Panc1 (cell line): Measurements from ENCODE around the gene MAPRE2. TPM values are rescaled to one million over a fixed set of nuclear protein-coding genes. Genes with fewer than 3 reads are reported as not detected.

Experiments used
- ATAC-seq: fragments of 200-7000 bp; cut with Tn5 transposase; 2 replicates; pipeline ENCODE4 v1.9.1; 2020; ENCODE audit warnings: mild to moderate bottlenecking, moderate library complexity
- BruUV-seq: library from RNA; stranded (reverse); fragments of 400-500 nt; replicated peaks from 2 replicates; lab custom pipeline; 2021; lab: Mats Ljungman, UMichigan
- CTCF ChIA-PET: fragments of 300-600 bp; sonication (Branson Sonifier 250); formaldehyde crosslinking; loops from one replicate; lab custom pipeline; 2022; ENCODE audit warnings: antibody characterized with exemption; lab: Charles Lee
- POLR2A ChIA-PET: fragments of 300-600 bp; sonication (Branson Sonifier 250); formaldehyde crosslinking; loops from one replicate; lab custom pipeline; 2022; ENCODE audit warnings: antibody characterized with exemption; lab: Charles Lee
- DNase-seq: peaks from one replicate; pipeline ENCODE4 v3.0.0-alpha.2; 2010; ENCODE audit warnings: low read depth, low spot score
- H3K27ac ChIP-seq: 2 replicates; pipeline ENCODE4 v1.5.1; 2011; ENCODE audit warnings: mild to moderate bottlenecking, low read length, inconsistent platforms
- H3K27me3 ChIP-seq: fragments of 200-500 bp; sonication (Bioruptor generic); 2 replicates; pipeline ENCODE4 v1.6.0; 2014; ENCODE audit warnings: low read length, inconsistent platforms; ENCODE audit not compliant: control insufficient read depth, insufficient read depth
- H3K36me3 ChIP-seq: fragments of 200-500 bp; sonication (Bioruptor generic); 2 replicates; pipeline ENCODE4 v1.5.1; 2014; ENCODE audit warnings: inconsistent platforms, mild to moderate bottlenecking, low read length, moderate library complexity; ENCODE audit not compliant: control insufficient read depth, insufficient read depth
- H3K4me1 ChIP-seq: 2 replicates; pipeline ENCODE4 v1.5.1; 2011; ENCODE audit warnings: inconsistent platforms, mild to moderate bottlenecking, low read length, moderate library complexity; ENCODE audit not compliant: control insufficient read depth, insufficient read depth
- H3K4me3 ChIP-seq, 2 experiments: 2 replicates each; pipeline ENCODE4 v1.5.1; 2011 to 2012; ENCODE audit warnings: low read depth in 2 of 2, low read length in 2 of 2, mild to moderate bottlenecking in 2 of 2, inconsistent platforms in 1 of 2, moderate library complexity in 1 of 2
- H3K9me3 ChIP-seq: fragments of 200-500 bp; sonication (Bioruptor generic); 2 replicates; pipeline ENCODE4 v1.5.1; 2014; ENCODE audit warnings: low read depth, mild to moderate bottlenecking, inconsistent platforms, low read length, moderate library complexity; ENCODE audit not compliant: control insufficient read depth, insufficient read depth
- POLR2AphosphoS5 ChIP-seq: IDR thresholded peaks from 2 replicates; pipeline ENCODE4 v1.6.1; 2012; ENCODE audit warnings: mild to moderate bottlenecking, low read depth, low read length, moderate library complexity
- SIN3A ChIP-seq: IDR thresholded peaks from 2 replicates; pipeline ENCODE4 v1.6.1; 2012; ENCODE audit warnings: low read depth, mild to moderate bottlenecking, low read length, moderate library complexity, borderline replicate concordance; ENCODE audit not compliant: insufficient read depth
- TCF7L2 ChIP-seq: IDR thresholded peaks from 2 replicates; pipeline ENCODE4 v1.6.1; 2011; ENCODE audit warnings: mild to moderate bottlenecking, low read depth, low read length, inconsistent platforms
- in situ Hi-C: cut with HindIII; loops from 2 replicates; pipeline ENCODE4 v1.10.0; 2016; ENCODE audit warnings: low sequenced_read_pairs, low pct_unique_long_range_greater_than_20kb
- intact Hi-C: fragments of 100-400 bp; cut with micrococcal nuclease; formaldehyde crosslinking; loops from one replicate; pipeline ENCODE4 v1.10.0; 2022; ENCODE audit not compliant: unreplicated experiment
- total RNA-seq: library from RNA; stranded (reverse); gene quantifications from one replicate; pipeline ENCODE4 v1.2.1, GENCODE V29; 2021; ENCODE audit not compliant: unreplicated experiment
- TF ChIP-seq, protein P1 (sequence below), 2 experiments: IDR thresholded peaks; 2 replicates each; pipeline ENCODE4 v1.6.1; 2011 to 2012; ENCODE audit warnings: low read depth in 2 of 2, control low read depth in 1 of 2, low read length in 1 of 2, mild to moderate bottlenecking in 1 of 2, moderate library complexity in 1 of 2; ENCODE audit not compliant: insufficient read depth in 1 of 2
- TF ChIP-seq, protein P2 (sequence below): fragments of 450-650 bp; IDR thresholded peaks from 2 replicates; pipeline ENCODE4 v1.5.1; 2017; ENCODE audit warnings: mild to moderate bottlenecking

Gene MAPRE2
- total RNA-seq, 1 experiment from 2014 or later: 14.1 TPM

DNA sequence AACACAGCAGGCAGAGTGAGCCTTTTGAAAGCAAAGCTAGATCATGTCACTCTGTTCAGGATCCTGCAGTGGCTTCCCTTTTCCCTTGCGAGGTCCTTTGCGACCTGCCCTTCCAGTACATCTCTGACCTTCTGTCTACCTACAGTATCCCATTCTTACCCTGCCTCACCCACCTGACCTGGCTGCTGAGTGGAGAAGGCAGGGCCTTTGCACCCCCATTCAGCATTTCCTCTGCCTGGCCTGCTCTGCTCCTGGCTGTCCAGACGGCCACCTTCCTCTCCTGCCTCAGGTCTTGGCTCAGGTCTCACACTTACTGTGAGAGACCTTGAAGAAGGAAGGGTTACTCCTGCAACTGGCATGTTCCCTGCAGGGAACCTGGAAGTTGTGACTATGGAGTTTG lies 77.4 kb downstream of the MAPRE2 start:
- BruUV-seq: no TSS peak
- ATAC-seq (no peak), DNase-seq (no peak)
- Histone ChIP-seq H3K27ac (no peak overlapping the region), H3K36me3 (no peaks in the 10 kb centered on the region), H3K4me3 (no peak overlapping the region), H3K4me1 (no peaks in the 10 kb centered on the region), H3K27me3 (no peaks in the 10 kb centered on the region), H3K9me3 (no peaks in the 10 kb centered on the region)
- in situ Hi-C loops: no loop called here
- intact Hi-C loops: no loop called here
- TF ChIP-seq TCF7L2 (no peak), SIN3A (no peak), POLR2AphosphoS5 (no peak)
- ChIA-PET CTCF (no interaction called here), POLR2A (no interaction called here)

DNA sequence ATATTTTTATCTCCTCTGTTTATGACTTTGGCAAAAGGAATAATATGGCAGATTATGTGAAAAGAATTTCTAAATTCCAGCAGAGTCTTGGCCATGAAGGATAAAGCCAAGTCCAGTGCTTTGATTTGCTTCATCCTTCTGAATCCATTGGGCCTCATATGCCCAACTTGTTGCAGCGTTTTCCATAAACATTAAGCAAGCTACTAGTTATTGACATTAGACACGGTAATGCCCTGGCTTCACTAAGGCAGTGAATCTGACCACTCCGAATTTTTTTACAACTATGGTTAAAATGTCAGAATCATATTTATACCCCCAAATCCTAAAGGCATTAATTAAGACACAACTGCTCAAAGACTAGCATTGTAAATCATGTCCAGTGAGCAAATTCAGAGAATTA lies 79.8 kb downstream of the MAPRE2 start:
- in situ Hi-C loops: no loop called here
- Histone ChIP-seq H3K4me1 (no peaks in the 10 kb centered on the region), H3K9me3 (no peaks in the 10 kb centered on the region), H3K27ac (no peak overlapping the region), H3K27me3 (no peaks in the 10 kb centered on the region), H3K36me3 (no peaks in the 10 kb centered on the region), H3K4me3 (no peak overlapping the region)
- ChIA-PET CTCF (no interaction called here), POLR2A (no interaction called here)
- ATAC-seq: no peak
- TF ChIP-seq, protein P1, sequence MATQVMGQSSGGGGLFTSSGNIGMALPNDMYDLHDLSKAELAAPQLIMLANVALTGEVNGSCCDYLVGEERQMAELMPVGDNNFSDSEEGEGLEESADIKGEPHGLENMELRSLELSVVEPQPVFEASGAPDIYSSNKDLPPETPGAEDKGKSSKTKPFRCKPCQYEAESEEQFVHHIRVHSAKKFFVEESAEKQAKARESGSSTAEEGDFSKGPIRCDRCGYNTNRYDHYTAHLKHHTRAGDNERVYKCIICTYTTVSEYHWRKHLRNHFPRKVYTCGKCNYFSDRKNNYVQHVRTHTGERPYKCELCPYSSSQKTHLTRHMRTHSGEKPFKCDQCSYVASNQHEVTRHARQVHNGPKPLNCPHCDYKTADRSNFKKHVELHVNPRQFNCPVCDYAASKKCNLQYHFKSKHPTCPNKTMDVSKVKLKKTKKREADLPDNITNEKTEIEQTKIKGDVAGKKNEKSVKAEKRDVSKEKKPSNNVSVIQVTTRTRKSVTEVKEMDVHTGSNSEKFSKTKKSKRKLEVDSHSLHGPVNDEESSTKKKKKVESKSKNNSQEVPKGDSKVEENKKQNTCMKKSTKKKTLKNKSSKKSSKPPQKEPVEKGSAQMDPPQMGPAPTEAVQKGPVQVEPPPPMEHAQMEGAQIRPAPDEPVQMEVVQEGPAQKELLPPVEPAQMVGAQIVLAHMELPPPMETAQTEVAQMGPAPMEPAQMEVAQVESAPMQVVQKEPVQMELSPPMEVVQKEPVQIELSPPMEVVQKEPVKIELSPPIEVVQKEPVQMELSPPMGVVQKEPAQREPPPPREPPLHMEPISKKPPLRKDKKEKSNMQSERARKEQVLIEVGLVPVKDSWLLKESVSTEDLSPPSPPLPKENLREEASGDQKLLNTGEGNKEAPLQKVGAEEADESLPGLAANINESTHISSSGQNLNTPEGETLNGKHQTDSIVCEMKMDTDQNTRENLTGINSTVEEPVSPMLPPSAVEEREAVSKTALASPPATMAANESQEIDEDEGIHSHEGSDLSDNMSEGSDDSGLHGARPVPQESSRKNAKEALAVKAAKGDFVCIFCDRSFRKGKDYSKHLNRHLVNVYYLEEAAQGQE (IDR thresholded peaks at IDR 0.05; ENCODE audit: insufficient read depth in 1 of 2, low read depth in 2 of 2, low read length in 1 of 2): no peak
- TF ChIP-seq POLR2AphosphoS5 (no peak), TCF7L2 (no peak), SIN3A (no peak)
- TF ChIP-seq, protein P2, sequence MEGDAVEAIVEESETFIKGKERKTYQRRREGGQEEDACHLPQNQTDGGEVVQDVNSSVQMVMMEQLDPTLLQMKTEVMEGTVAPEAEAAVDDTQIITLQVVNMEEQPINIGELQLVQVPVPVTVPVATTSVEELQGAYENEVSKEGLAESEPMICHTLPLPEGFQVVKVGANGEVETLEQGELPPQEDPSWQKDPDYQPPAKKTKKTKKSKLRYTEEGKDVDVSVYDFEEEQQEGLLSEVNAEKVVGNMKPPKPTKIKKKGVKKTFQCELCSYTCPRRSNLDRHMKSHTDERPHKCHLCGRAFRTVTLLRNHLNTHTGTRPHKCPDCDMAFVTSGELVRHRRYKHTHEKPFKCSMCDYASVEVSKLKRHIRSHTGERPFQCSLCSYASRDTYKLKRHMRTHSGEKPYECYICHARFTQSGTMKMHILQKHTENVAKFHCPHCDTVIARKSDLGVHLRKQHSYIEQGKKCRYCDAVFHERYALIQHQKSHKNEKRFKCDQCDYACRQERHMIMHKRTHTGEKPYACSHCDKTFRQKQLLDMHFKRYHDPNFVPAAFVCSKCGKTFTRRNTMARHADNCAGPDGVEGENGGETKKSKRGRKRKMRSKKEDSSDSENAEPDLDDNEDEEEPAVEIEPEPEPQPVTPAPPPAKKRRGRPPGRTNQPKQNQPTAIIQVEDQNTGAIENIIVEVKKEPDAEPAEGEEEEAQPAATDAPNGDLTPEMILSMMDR: no peak
- BruUV-seq: no TSS peak
- no peak for DNase-seq
- intact Hi-C loops: no loop called here

DNA sequence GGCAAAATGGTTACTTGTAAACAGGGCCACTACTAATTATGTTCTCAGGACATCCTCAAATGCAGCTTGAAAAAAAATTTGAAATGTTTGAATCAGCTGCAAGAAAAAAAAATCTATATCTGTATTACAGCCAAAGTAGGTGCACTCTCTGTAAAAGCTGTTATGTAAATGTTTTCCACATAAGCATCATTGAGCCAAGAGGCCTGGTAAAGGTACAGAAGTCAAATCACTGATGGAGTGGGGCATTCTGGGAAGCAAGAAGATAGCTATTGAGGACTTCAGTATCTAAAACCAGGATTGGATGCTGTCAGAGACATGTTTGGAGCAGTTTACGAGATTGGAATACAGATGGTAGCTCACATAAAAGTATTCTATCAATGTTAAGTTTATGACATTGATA lies 80.3 kb downstream of the MAPRE2 start:
- CTCF ChIA-PET: no interaction called here
- no peaks in the 10 kb centered on the region for H3K9me3 ChIP-seq
- DNase-seq (no peak), ATAC-seq (no peak)
- BruUV-seq: no TSS peak
- POLR2A ChIA-PET: no interaction called here
- no peaks in the 10 kb centered on the region for H3K4me1 ChIP-seq
- no peaks in the 10 kb centered on the region for H3K27me3 ChIP-seq
- TF ChIP-seq TCF7L2: no peak
- TF ChIP-seq, protein P1 (IDR thresholded peaks at IDR 0.05; ENCODE audit: insufficient read depth in 1 of 2, low read depth in 2 of 2, low read length in 1 of 2): no peak
- TF ChIP-seq POLR2AphosphoS5: no peak
- no peaks in the 10 kb centered on the region for H3K36me3 ChIP-seq
- no peak overlapping the region for H3K4me3 ChIP-seq
- no peak overlapping the region for H3K27ac ChIP-seq
- intact Hi-C loops: no loop called here
- in situ Hi-C loops: no loop called here
